ENCODE measurements around the gene CDC26. TPM values are rescaled to one million over a fixed set of nuclear protein-coding genes. Genes with fewer than 3 reads are reported as not detected.

Gene CDC26
- total and polyA plus RNA-seq, 10 of the 15 experiments (the other 5 are each of a cell fraction or from before 2014, with no cell fraction given): 28.2 to 156 (median 61.5) TPM

DNA sequence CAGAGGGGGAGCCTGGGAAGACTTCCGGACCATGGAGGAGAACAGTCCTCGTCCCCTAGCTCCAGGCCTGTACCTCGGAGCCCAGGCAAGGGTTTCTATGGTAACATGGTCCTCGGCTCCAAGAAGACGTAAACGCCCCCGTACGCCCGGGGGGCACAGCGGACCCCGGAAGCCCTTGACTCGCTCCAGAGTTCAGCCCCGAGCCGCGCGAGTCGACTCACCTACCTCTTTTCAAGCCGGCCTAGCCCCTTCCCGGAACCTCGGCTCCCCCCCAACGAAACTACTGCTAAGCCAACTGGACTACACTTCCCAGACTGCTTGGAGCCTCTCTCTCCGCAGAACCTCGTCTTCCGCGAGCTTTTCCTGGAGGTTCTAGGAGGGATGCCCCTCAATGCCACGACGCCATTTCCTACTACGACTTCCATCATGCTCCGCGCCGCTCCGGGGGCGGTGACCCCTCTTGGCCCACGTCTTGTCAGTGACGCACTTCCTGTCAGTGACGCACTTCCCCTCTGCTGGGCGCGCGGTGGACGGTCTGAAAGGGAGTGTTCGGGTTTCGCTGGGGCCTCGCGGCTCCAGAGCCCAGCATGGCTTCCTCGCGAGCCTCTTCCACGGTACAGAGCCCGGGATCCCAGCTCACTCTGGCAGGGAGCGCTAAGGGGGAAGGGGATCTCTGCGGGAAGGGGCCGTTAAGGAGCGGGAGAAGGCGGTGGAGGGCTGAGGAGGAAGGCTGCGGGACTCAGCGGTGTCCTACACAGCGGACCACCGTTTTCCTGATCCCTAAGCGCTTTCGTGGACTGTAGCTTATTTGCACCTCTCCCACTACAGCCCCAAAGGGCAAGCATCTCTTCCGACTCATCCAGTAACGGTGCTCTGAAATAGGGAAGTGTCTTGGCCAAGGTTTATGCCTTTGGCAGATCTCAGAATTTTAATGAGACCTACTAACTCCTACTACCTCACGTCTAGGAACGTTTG is at the start of gene CDC26, which contains the start of gene PRPF4 (continued):
- TF ChIP-seq EP300 (IDR thresholded peaks at IDR 0.05; ENCODE audit: borderline replicate concordance in 1 of 2, control insufficient read depth in 1 of 2, low read depth in 2 of 2, low read length in 2 of 2): no peak
- TF ChIP-seq ESRRA (IDR thresholded peaks at IDR 0.05; ENCODE audit: low read length): no peak
- no peak for TF ChIP-seq PAX8 (IDR thresholded peaks at IDR 0.05)
- TF ChIP-seq BHLHE40 (IDR thresholded peaks at IDR 0.05; ENCODE audit: borderline replicate concordance in 1 of 2, low read depth in 2 of 2, low read length in 1 of 2): peak; percentile 51 to 61; a peak in 2 of 4 replicates
- TF ChIP-seq JUNB (IDR thresholded peaks at IDR 0.05): peak; percentile 24; the same call in 1 of the 2 replicates
- TF ChIP-seq SIX5 (IDR thresholded peaks at IDR 0.05; ENCODE audit: low read depth, low read length, severe bottlenecking): peak; percentile 85
- TF ChIP-seq MTA2 (IDR thresholded peaks at IDR 0.05; ENCODE audit: low read depth): peak; percentile 68
- TF ChIP-seq EGR1 (IDR thresholded peaks at IDR 0.05; ENCODE audit: borderline replicate concordance in 1 of 2, low read depth in 2 of 2, low read length in 2 of 2): peak; percentile 80 to 99
- no peak for TF ChIP-seq EED (IDR thresholded peaks at IDR 0.05; ENCODE audit: low read depth)
- peak; percentile 96 for TF ChIP-seq GABPA (IDR thresholded peaks at IDR 0.05; ENCODE audit: low read depth)
- TF ChIP-seq IKZF2 (IDR thresholded peaks at IDR 0.05): peak; percentile 9 to 11; a peak in 1 of 4 replicates
- TF ChIP-seq TCF12 (IDR thresholded peaks at IDR 0.05; ENCODE audit: low read depth, low read length): no peak
- no peak for TF ChIP-seq NFYB (IDR thresholded peaks at IDR 0.05; ENCODE audit: insufficient read depth, low read depth, low read length)
- TF ChIP-seq, protein P1, sequence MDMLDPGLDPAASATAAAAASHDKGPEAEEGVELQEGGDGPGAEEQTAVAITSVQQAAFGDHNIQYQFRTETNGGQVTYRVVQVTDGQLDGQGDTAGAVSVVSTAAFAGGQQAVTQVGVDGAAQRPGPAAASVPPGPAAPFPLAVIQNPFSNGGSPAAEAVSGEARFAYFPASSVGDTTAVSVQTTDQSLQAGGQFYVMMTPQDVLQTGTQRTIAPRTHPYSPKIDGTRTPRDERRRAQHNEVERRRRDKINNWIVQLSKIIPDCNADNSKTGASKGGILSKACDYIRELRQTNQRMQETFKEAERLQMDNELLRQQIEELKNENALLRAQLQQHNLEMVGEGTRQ (IDR thresholded peaks at IDR 0.05; ENCODE audit: borderline replicate concordance, low read depth, low read length): no peak
- TF ChIP-seq, protein P2, sequence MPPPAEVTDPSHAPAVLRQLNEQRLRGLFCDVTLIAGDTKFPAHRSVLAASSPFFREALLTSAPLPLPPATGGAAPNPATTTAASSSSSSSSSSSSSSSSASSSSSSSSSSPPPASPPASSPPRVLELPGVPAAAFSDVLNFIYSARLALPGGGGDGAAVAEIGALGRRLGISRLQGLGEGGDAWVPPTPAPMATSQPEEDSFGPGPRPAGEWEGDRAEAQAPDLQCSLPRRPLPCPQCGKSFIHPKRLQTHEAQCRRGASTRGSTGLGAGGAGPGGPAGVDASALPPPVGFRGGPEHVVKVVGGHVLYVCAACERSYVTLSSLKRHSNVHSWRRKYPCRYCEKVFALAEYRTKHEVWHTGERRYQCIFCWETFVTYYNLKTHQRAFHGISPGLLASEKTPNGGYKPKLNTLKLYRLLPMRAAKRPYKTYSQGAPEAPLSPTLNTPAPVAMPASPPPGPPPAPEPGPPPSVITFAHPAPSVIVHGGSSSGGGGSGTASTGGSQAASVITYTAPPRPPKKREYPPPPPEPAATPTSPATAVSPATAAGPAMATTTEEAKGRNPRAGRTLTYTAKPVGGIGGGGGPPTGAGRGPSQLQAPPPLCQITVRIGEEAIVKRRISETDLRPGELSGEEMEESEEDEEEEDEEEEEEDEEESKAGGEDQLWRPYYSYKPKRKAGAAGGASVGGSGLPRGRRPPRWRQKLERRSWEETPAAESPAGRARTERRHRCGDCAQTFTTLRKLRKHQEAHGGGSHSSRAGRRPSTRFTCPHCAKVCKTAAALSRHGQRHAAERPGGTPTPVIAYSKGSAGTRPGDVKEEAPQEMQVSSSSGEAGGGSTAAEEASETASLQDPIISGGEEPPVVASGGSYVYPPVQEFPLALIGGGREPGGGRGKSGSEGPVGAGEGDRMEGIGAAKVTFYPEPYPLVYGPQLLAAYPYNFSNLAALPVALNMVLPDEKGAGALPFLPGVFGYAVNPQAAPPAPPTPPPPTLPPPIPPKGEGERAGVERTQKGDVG (CRISPR knock-in tag; IDR thresholded peaks at IDR 0.05): no peak
- TF ChIP-seq, protein P3, sequence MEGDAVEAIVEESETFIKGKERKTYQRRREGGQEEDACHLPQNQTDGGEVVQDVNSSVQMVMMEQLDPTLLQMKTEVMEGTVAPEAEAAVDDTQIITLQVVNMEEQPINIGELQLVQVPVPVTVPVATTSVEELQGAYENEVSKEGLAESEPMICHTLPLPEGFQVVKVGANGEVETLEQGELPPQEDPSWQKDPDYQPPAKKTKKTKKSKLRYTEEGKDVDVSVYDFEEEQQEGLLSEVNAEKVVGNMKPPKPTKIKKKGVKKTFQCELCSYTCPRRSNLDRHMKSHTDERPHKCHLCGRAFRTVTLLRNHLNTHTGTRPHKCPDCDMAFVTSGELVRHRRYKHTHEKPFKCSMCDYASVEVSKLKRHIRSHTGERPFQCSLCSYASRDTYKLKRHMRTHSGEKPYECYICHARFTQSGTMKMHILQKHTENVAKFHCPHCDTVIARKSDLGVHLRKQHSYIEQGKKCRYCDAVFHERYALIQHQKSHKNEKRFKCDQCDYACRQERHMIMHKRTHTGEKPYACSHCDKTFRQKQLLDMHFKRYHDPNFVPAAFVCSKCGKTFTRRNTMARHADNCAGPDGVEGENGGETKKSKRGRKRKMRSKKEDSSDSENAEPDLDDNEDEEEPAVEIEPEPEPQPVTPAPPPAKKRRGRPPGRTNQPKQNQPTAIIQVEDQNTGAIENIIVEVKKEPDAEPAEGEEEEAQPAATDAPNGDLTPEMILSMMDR (IDR thresholded peaks at IDR 0.05 in 2 of 3, conservative IDR thresholded peaks at IDR 0.05 in 1 of 3; ENCODE audit: control insufficient read depth in 2 of 3, extremely low read depth in 1 of 3, insufficient read depth in 1 of 3, low read depth in 3 of 3, low read length in 3 of 3): no peak
- TF ChIP-seq RELA (IDR thresholded peaks at IDR 0.05; ENCODE audit: borderline replicate concordance, partially characterized antibody): no peak
- TF ChIP-seq CREB1 (IDR thresholded peaks at IDR 0.05; ENCODE audit: low read depth): peak; percentile 99
- TF ChIP-seq NFIC (IDR thresholded peaks at IDR 0.05; ENCODE audit: low read depth, low read length): no peak
- no peak for TF ChIP-seq TCF7 (IDR thresholded peaks at IDR 0.05; ENCODE audit: borderline replicate concordance)

Data from GM12878 (cell line).